ENCODE measurements around the gene GTF2IRD1.

The GTF2IRD1 gene

GRCh38 chr7:74582447-74583039 lies 128.8 kb downstream of the GTF2IRD1 start:
- TF ChIP-seq CTCF (IDR thresholded peaks at IDR 0.05), result no peak

GRCh38 chr7:74583630-74584029 lies 129.9 kb downstream of the GTF2IRD1 start:
- TF ChIP-seq CTCF (IDR thresholded peaks at IDR 0.05), result no peak

GRCh38 chr7:74584160-74584954 lies 130.7 kb downstream of the GTF2IRD1 start:
- TF ChIP-seq CTCF (IDR thresholded peaks at IDR 0.05), result no peak

GRCh38 chr7:74585844-74586243 lies 132.1 kb downstream of the GTF2IRD1 start:
- no peak for TF ChIP-seq CTCF (IDR thresholded peaks at IDR 0.05)

- no peak for TF ChIP-seq CTCF (IDR thresholded peaks at IDR 0.05)
These were observed 132.8 kb downstream of the GTF2IRD1 start for GRCh38 chr7:74586258-74587175.

GRCh38 chr7:74587435-74588126 lies 133.9 kb downstream of the GTF2IRD1 start:
- TF ChIP-seq CTCF (IDR thresholded peaks at IDR 0.05), result no peak

- TF ChIP-seq CTCF (IDR thresholded peaks at IDR 0.05), result no peak
These were observed 137.1 kb downstream of the GTF2IRD1 start for GRCh38 chr7:74590813-74591212.

Data from LNCAP (cell line).